ENCODE results near the gene PRRG1. TPM values are rescaled to one million over a fixed set of nuclear protein-coding genes. Genes with fewer than 3 reads are reported as not detected.

PRRG1 gene
- total RNA-seq, 1 donor from 2014 or later = 8.2 TPM

GRCh38 chrX:37405956-37406355, 56.8 kb downstream of the PRRG1 start:
- H3K27me3 Mint-ChIP-seq = no peaks in the 10 kb centered on the region
- H3K27ac Mint-ChIP-seq = no peak overlapping the region

GRCh38 chrX:37407736-37408135, 58.6 kb downstream of the PRRG1 start:
- no peak for DNase-seq (ENCODE audit: extremely low spot score, unreplicated experiment)
- Mint-ChIP-seq H3K9me3 (no peaks in the 10 kb centered on the region), H3K4me3 (no peak overlapping the region), H3K27ac (no peak overlapping the region), H3K4me1 (ENCODE audit: unreplicated experiment) (peaks cover 4% of the 10 kb centered on the region), H3K27me3 (no peaks in the 10 kb centered on the region), H3K36me3 (no peaks in the 10 kb centered on the region)
- no peak for TF ChIP-seq CTCF (conservative IDR thresholded peaks at IDR 0.05)

More at GRCh38 chrX:37405956-37406355, 56.8 kb downstream of the PRRG1 start:
- DNase-seq (ENCODE audit: extremely low spot score, unreplicated experiment) = no peak
- Mint-ChIP-seq H3K36me3 (no peaks in the 10 kb centered on the region), H3K9me3 (no peaks in the 10 kb centered on the region), H3K4me1 (ENCODE audit: unreplicated experiment) (peaks cover 4% of the 10 kb centered on the region), H3K4me3 (no peak overlapping the region)
- no peak for TF ChIP-seq CTCF (conservative IDR thresholded peaks at IDR 0.05)

DNA sequence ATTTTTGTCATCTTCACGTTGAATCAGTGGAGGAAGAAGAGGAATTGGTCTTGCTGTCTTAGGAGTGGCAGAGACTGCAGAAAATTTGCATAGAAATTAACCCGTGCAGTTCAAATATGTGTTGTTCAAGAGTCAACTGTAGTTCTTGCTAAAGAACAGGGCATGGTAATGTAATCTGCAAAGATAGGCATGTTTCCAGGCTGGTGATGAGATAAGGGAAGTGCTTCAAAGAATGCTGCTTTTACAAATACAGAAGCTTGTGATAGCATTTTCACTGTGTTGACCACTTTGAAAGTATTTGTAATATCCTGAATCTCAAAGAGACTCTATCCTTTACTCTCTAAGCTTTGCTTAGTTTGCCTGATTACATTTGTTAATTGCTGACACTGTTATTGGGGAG, 60.1 kb downstream of the PRRG1 start:
- H3K27me3 Mint-ChIP-seq = no peaks in the 10 kb centered on the region
- no peaks in the 10 kb centered on the region for H3K9me3 Mint-ChIP-seq
- H3K4me3 Mint-ChIP-seq = no peak overlapping the region
- peaks cover 4% of the 10 kb centered on the region for H3K4me1 Mint-ChIP-seq (ENCODE audit: unreplicated experiment)
- H3K27ac Mint-ChIP-seq = no peak overlapping the region
- DNase-seq (ENCODE audit: extremely low spot score, unreplicated experiment) = no peak
- TF ChIP-seq CTCF (conservative IDR thresholded peaks at IDR 0.05) = no peak
- peaks cover 4% of the 10 kb centered on the region for H3K36me3 Mint-ChIP-seq

- Mint-ChIP-seq H3K9me3 (no peaks in the 10 kb centered on the region), H3K36me3 (no peaks in the 10 kb centered on the region), H3K4me1 (ENCODE audit: unreplicated experiment) (peaks cover 1% of the 10 kb centered on the region), H3K27me3 (no peaks in the 10 kb centered on the region), H3K4me3 (no peak overlapping the region), H3K27ac (no peak overlapping the region)
- no peak for DNase-seq (ENCODE audit: extremely low spot score, unreplicated experiment)
- TF ChIP-seq CTCF (conservative IDR thresholded peaks at IDR 0.05) = no peak
These were observed 71.0 kb downstream of the PRRG1 start for GRCh38 chrX:37420185-37420584.

GRCh38 chrX:37420756-37421155, 71.6 kb downstream of the PRRG1 start:
- Mint-ChIP-seq H3K27me3 (no peaks in the 10 kb centered on the region), H3K27ac (no peak overlapping the region)
- TF ChIP-seq CTCF (conservative IDR thresholded peaks at IDR 0.05) = no peak

GRCh38 chrX:37424000-37424429, 74.9 kb downstream of the PRRG1 start:
- Mint-ChIP-seq H3K36me3 (peaks cover 5% of the 10 kb centered on the region), H3K4me3 (no peak overlapping the region), H3K27ac (no peak overlapping the region), H3K9me3 (no peaks in the 10 kb centered on the region), H3K27me3 (no peaks in the 10 kb centered on the region), H3K4me1 (ENCODE audit: unreplicated experiment) (peaks cover 9% of the 10 kb centered on the region)
- DNase-seq (ENCODE audit: extremely low spot score, unreplicated experiment) = no peak
- TF ChIP-seq CTCF (conservative IDR thresholded peaks at IDR 0.05) = no peak

More at GRCh38 chrX:37420756-37421155, 71.6 kb downstream of the PRRG1 start:
- Mint-ChIP-seq H3K36me3 (no peaks in the 10 kb centered on the region), H3K9me3 (no peaks in the 10 kb centered on the region), H3K4me1 (ENCODE audit: unreplicated experiment) (peaks cover 5% of the 10 kb centered on the region), H3K4me3 (no peak overlapping the region)
- DNase-seq (ENCODE audit: extremely low spot score, unreplicated experiment) = no peak
